ENCODE measurements around the gene TMEM50A. TPM values are rescaled to one million over a fixed set of nuclear protein-coding genes. Genes with fewer than 3 reads are reported as not detected.

TMEM50A gene
- total RNA-seq, 6 experiments from 2014 or later: 22.2 to 43.1 (median 36.4) TPM

Other genes starting within 250 kb of the TMEM50A start
- 10 to 100 TPM; 11.0 to 21.8 (median 16.8) TPM for gene SYF2, start 105.8 kb upstream of the TMEM50A start, total RNA-seq
- gene RSRP1, start 90.9 kb upstream of the TMEM50A start, total RNA-seq: 10 to 100 TPM; 32.1 to 52.1 (median 40.2) TPM
- under 1 TPM in 3 of 6 experiments, not detected in 3; 0.22 to 0.58 (median 0.51) TPM for gene RHD, start 65.8 kb upstream of the TMEM50A start, total RNA-seq
- 1 to 10 TPM in 4 of 6 experiments, under 1 TPM in 2; 0.25 to 2.2 (median 1.4) TPM for gene RHCE, start 82.5 kb downstream of the TMEM50A start, total RNA-seq
- gene MACO1, start 92.6 kb downstream of the TMEM50A start, total RNA-seq: 10 to 100 TPM; 23.2 to 32.9 (median 27.2) TPM
- 10 to 100 TPM; 15.3 to 24.3 (median 16.7) TPM for gene LDLRAP1, start 205.3 kb downstream of the TMEM50A start, total RNA-seq

All from right lobe of liver (tissue), 5 donors.